Measurements from ENCODE around the gene NKTR. TPM values are rescaled to one million over a fixed set of nuclear protein-coding genes. Genes with fewer than 3 reads are reported as not detected.

The NKTR gene
- total RNA-seq, 2 experiments from 2014 or later: 90.2 to 154 TPM

DNA sequence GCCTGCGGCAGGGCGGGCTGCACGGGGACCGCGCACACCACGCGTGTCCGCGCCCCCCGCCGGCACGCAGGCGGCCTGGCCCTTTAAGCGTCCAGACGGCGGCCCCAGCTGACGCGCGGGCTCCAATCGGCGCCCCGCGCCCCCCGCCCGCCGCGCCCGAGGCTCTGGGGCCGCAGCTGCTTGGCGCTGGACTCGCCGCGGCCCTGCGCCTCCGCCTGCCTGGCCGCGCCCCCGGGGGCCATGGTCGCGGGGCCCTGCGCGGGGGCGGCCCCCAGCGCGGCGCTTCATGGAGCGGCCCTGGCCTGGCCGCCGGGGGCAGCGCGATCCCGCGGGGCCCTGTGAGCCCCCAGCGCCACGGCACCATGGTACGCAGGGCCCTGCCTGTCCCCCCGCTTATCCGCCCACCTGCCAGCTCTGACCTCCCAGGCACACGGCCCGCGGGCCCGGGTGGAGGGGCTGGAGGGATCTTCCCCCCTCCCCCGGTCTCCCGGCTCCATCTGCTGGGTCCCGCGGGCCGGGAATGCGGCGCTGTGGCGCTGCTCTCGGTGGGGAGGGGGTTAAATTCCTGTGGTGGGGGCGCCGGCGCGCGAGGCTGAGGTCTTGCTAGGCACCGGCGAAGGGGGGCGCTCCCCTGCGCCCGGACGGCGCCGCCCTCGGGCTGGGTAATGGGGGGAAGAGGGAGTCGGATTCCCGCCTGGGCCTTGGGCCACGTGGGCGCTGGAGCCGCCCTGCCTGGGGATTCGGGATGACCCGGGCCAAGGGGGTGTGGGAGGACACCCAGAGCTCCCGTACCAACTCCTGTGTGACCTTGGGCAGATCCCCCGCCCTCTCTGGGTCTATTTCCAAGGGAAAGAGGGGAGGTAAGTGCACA is 54.1 kb downstream of the NKTR start:
- H2AFZ ChIP-seq (ENCODE audit: low read length): no peak overlapping the region
- CTCF ChIA-PET (ENCODE audit: unreplicated experiment): no interaction called here
- intact Hi-C loops (cut with micrococcal nuclease; ENCODE audit: unreplicated experiment): loop anchor here (10.0 kb wide), 1 partner anchor 90 kb away; no protein-coding TSS in a partner anchor

DNA sequence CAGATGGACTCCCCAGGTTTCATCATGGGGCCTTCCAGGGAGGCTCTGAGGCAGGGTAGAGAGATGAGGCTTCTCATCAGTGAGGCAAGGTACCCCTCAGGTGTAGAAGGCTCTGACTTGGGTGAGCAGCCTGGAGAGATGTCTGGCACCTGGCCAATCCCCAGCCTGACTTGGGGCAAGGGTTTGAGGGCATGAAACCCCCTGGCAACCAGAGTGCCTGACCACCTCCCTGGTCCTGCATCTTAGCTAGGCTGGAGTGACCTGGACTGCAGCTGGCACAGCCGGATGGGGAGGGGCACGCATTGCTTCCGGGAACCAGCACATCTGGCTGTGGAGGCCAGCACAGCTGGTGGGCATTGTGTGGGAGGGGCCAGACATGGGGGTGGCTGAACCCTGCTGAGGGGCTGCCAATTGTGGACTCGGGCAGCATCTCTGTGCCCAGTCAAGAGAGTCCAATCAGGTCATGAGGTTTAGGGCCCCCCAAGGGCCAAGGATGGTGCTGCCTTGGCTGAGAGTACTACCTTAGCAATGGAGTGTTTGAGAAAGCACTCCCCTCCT is 54.9 kb downstream of the NKTR start:
- no TSS peak for BruUV-seq (replicated peaks)
- no peak overlapping the region for H3K27ac ChIP-seq (ENCODE audit: low read depth, low read length, poor library complexity, severe bottlenecking)

More for the DNA sequence above, 54.1 kb downstream of the NKTR start:
- Histone ChIP-seq H3K9me2 (ENCODE audit: insufficient read depth, low read length) (no peaks in the 10 kb centered on the region), H3K9me3 (ENCODE audit: low read length) (no peaks in the 10 kb centered on the region), H4K20me1 (ENCODE audit: insufficient read depth, low read length) (no peaks in the 10 kb centered on the region), H3K4me1 (ENCODE audit: insufficient read depth, low read length, poor library complexity, severe bottlenecking) (peaks cover 5% of the 10 kb centered on the region), H3K36me3 (ENCODE audit: insufficient read depth, low read length) (0 out of 2 replicates have a peak, but pooled peaks cover under 1% of the 10 kb centered on the region), H3K4me2 (ENCODE audit: low read length) (no peak overlapping the region), H3K4me3 (ENCODE audit: low read depth, low read length, poor library complexity, severe bottlenecking) (no peak overlapping the region), H3K27ac (ENCODE audit: low read depth, low read length, poor library complexity, severe bottlenecking) (no peak overlapping the region), H3K79me2 (ENCODE audit: insufficient read depth, low read depth, low read length) (no peaks in the 10 kb centered on the region)
- TF ChIP-seq, protein P1, sequence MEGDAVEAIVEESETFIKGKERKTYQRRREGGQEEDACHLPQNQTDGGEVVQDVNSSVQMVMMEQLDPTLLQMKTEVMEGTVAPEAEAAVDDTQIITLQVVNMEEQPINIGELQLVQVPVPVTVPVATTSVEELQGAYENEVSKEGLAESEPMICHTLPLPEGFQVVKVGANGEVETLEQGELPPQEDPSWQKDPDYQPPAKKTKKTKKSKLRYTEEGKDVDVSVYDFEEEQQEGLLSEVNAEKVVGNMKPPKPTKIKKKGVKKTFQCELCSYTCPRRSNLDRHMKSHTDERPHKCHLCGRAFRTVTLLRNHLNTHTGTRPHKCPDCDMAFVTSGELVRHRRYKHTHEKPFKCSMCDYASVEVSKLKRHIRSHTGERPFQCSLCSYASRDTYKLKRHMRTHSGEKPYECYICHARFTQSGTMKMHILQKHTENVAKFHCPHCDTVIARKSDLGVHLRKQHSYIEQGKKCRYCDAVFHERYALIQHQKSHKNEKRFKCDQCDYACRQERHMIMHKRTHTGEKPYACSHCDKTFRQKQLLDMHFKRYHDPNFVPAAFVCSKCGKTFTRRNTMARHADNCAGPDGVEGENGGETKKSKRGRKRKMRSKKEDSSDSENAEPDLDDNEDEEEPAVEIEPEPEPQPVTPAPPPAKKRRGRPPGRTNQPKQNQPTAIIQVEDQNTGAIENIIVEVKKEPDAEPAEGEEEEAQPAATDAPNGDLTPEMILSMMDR (conservative IDR thresholded peaks at IDR 0.05; ENCODE audit: low read length): no peak
- TF ChIP-seq EZH2phosphoT487 (IDR thresholded peaks at IDR 0.05; ENCODE audit: borderline replicate concordance, low read depth, low read length): no peak
- no TSS peak for BruUV-seq (replicated peaks)
- POLR2A ChIA-PET: no interaction called here
- no peak for DNase-seq (ENCODE audit: low spot score)

More for the DNA sequence above, 54.9 kb downstream of the NKTR start:
- no peak for TF ChIP-seq EZH2phosphoT487 (IDR thresholded peaks at IDR 0.05; ENCODE audit: borderline replicate concordance, low read depth, low read length)
- TF ChIP-seq, protein P1 (conservative IDR thresholded peaks at IDR 0.05; ENCODE audit: low read length): no peak
- Histone ChIP-seq H3K36me3 (ENCODE audit: insufficient read depth, low read length) (no peaks in the 10 kb centered on the region), H3K4me3 (ENCODE audit: low read depth, low read length, poor library complexity, severe bottlenecking) (no peak overlapping the region), H3K79me2 (ENCODE audit: insufficient read depth, low read depth, low read length) (no peaks in the 10 kb centered on the region), H3K4me1 (ENCODE audit: insufficient read depth, low read length, poor library complexity, severe bottlenecking) (peaks cover 5% of the 10 kb centered on the region), H3K4me2 (ENCODE audit: low read length) (no peak overlapping the region), H3K9me3 (ENCODE audit: low read length) (no peaks in the 10 kb centered on the region), H4K20me1 (ENCODE audit: insufficient read depth, low read length) (no peaks in the 10 kb centered on the region), H2AFZ (ENCODE audit: low read length) (no peak overlapping the region), H3K9me2 (ENCODE audit: insufficient read depth, low read length) (no peaks in the 10 kb centered on the region)
- POLR2A ChIA-PET: no interaction called here
- intact Hi-C loops (cut with micrococcal nuclease; ENCODE audit: unreplicated experiment): loop anchor here (10.0 kb wide), 1 partner anchor 89 kb away; no protein-coding TSS in a partner anchor
- CTCF ChIA-PET (ENCODE audit: unreplicated experiment): no interaction called here
- DNase-seq (ENCODE audit: low spot score): no peak
